LNCaP clone FGC (cell line): ENCODE measurements around the gene BAIAP2L2.
"Not testable (repeated sequence)": the region's sequence is repeated elsewhere in the genome, so short reads cannot be mapped to it uniquely, and the experiment has no call there.

Experiments
- DNase-seq: peaks from one replicate; pipeline ENCODE4 v3.0.0-alpha.2; 2011; ENCODE audit warnings: low read depth
- H3K4me3 ChIP-seq: 2 replicates; pipeline ENCODE4 v1.5.1; 2011; ENCODE audit warnings: mild to moderate bottlenecking, low read depth, low read length, control low read depth
- TF ChIP-seq, protein P1 (sequence below): IDR thresholded peaks from 2 replicates; pipeline ENCODE4 v1.5.1; 2012; ENCODE audit warnings: mild to moderate bottlenecking; ENCODE audit not compliant: control insufficient read depth, insufficient read depth; ENCODE audit errors: extremely low read depth

BAIAP2L2 gene

DNA sequence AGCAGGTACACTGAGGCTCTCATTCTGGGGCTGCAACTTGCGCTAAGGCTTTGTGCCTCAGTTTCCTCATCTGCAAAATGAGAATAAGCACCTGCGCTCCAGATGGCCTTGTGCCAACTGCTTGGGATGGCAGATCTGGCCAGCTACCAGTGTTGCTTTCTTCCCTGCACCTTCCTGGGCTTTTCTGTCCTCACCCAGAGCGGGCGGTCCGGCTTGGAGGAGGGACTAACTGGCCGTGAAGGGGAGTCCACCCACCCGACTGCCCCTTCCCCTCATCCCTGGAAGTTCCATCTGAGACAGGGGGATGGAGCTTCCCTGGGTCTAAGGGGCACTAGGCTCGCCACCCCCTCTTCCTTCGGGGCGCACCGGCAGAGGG lies 30.0 kb downstream of the BAIAP2L2 start:
- no peak for DNase-seq
- TF ChIP-seq, protein P1, sequence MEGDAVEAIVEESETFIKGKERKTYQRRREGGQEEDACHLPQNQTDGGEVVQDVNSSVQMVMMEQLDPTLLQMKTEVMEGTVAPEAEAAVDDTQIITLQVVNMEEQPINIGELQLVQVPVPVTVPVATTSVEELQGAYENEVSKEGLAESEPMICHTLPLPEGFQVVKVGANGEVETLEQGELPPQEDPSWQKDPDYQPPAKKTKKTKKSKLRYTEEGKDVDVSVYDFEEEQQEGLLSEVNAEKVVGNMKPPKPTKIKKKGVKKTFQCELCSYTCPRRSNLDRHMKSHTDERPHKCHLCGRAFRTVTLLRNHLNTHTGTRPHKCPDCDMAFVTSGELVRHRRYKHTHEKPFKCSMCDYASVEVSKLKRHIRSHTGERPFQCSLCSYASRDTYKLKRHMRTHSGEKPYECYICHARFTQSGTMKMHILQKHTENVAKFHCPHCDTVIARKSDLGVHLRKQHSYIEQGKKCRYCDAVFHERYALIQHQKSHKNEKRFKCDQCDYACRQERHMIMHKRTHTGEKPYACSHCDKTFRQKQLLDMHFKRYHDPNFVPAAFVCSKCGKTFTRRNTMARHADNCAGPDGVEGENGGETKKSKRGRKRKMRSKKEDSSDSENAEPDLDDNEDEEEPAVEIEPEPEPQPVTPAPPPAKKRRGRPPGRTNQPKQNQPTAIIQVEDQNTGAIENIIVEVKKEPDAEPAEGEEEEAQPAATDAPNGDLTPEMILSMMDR = no peak
- no peak overlapping the region for H3K4me3 ChIP-seq

DNA sequence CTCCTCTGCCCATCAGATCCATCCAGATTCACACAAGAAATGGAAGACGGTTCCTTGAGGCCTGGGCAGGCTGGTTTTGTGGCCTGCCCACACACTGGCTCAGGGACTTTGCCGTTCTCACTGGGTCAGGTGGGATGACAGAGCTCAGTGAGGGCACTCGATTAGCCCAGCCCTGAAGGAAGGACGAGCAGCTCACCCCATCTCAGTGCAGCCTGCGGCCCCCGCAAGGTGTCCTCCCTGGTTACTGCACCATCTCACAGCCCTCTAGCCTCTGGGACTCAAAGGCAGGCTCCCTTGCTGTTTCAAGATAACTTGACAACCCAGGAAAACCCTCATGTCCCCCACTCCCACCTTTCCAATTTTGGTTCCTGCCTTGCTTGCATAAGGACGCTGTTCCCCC lies 30.7 kb downstream of the BAIAP2L2 start:
- TF ChIP-seq, protein P1 = no peak
- no peak for DNase-seq
- no peak overlapping the region for H3K4me3 ChIP-seq

DNA sequence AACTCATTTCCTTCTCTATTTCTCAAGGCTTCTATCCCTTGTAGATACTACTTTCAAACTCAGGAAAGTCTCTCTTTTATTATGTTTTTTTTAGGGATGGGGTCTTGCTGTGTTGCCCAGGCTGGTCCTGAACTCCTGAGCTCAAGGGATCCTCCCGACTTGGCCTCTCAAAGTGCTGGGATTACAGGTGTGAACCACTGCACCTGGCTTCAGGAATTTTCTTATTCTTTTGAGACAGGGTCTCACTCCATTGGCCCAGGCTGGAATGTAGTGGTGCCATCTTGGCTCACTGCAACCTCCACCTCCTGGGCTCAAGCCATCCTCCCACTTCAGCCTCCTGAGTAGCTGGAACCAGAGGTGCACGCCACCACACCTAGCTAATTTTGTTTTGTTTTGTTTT lies 31.3 kb downstream of the BAIAP2L2 start:
- not testable (repeated sequence) for H3K4me3 ChIP-seq, DNase-seq

DNA sequence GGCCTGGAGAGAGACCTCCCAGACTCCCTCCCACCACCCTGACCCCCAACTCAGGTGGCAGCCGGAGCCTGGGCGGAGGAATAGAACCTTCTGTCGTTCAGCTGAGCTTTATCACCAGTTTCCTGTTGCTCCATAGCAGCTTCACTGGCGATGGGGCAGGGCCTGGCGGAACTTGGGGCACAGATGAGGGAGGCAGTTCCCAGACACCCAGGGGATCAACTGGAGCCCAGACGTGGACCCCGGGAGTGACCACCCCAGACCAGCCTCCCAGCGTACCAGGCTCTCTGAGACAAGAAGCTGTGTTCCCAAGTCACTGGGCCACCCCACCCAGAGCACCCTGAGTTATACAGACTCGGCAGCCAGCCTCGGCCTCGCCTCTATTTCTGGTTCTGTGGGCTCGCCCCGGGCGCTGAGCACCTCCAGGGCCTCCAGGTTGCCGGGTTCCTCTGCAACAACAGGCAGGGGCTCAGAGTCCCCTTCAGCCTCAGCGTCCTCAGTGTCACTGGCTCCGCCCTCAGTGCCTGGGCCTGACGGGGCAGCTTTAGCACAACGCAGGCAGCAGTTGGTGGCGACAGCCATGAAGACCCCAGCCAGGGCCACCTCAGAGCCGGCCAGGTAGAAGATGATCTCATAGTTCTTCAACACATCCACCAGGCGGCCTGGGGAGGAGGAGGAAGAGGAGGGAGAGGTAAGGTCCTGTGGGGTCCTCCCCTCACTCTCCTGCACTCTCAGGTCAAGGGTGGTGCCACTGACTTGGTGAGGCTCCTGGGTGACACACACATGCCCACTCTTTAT lies 32.2 kb downstream of the BAIAP2L2 start:
- DNase-seq = no peak
- TF ChIP-seq, protein P1 = no peak
- no peak overlapping the region for H3K4me3 ChIP-seq

DNA sequence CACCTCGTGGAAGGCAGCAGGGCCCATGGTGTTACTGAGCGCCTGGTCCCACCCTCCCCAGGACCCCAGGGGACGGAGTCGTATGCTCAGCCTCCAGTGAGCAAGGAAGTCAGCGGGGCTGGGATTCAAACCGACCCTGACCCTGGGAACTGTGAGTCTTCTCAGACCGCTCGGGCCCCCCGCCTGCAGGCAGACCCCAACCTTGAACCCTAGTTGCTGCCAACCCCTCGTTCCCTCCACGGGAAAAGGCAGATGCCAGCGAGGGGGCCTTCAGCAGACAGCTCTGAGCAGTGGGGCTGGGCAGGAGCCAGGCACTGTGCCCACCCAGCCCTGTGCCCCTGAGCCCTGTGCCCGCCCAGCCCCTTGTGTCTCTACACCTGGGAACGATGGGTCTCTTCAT lies 32.9 kb downstream of the BAIAP2L2 start:
- DNase-seq = no peak
- no peak overlapping the region for H3K4me3 ChIP-seq
- TF ChIP-seq, protein P1 = no peak

DNA sequence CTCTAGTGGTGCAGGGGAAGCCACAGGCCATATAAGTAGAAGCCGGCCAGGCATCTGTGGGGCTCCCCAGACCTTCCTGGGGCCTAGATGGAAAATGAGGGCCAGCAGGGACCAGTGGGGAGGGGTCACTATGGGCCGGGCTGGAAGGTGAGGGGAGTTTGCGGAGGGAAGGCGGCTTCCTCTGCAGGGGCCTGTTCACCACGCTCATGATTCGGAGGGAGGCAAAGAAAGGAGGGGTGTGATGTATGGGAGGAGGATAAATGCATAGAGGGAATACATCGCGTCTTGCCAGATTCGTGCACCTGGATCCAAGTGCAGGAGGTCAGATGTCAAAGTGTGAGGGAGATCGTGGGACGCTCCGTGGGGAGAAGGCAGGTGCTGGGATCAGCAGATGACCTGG lies 33.4 kb downstream of the BAIAP2L2 start:
- H3K4me3 ChIP-seq = no peak overlapping the region
- TF ChIP-seq, protein P1 = no peak
- no peak for DNase-seq

DNA sequence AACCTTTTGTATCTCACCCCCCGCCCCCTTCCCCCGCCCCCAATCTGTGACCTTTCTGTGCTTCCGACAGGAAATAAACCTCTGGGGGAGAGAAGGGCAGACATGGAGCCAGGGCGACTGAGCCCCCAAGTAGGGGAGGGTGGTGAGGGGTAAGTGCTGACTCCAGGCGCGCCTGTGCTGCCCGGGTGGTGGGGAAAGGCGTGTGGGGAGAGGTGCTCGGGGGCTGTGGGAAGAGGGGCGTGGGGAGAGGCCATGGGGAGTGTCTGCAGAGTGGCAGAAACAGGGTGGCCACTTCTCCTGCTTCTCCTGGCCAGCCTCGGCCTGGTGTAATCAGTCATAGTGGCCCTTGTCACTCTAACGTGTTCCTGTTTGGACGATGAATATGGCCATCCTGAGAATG lies 34.5 kb downstream of the BAIAP2L2 start:
- TF ChIP-seq, protein P1 = no peak
- no peak overlapping the region for H3K4me3 ChIP-seq
- DNase-seq = no peak
